B cell (primary cell): ENCODE data around the gene ABTB2.

Experiments
- CTCF ChIP-seq: fragments of 200-600 bp; IDR thresholded peaks from one replicate; pipeline ENCODE4 v1.8.0; 2022; ENCODE audit warnings: antibody characterized with exemption, mild to moderate bottlenecking
- EZH2 ChIP-seq: IDR thresholded peaks from 2 replicates; pipeline ENCODE4 v1.6.1; 2012; ENCODE audit warnings: borderline replicate concordance, low read depth, mild to moderate bottlenecking, moderate library complexity, low read length; ENCODE audit not compliant: insufficient read depth, poor library complexity, severe bottlenecking

GRCh38 chr11:34317036-34317360 lies 40.8 kb downstream of the ABTB2 start:
- TF ChIP-seq CTCF (no peak), EZH2 (no peak)
